Activated naive CD4-positive, alpha-beta T cell treated with anti-CD3 and anti-CD28 coated beads, Interleukin-2, amount 50 U/mL, for 72 hours (primary cell): Measurements from ENCODE around the gene LTO1. TPM values are rescaled to one million over a fixed set of nuclear protein-coding genes. Genes with fewer than 3 reads are reported as not detected.

Source experiments
- ATAC-seq, 2 donors: fragments of 150-1000 bp; cut with Tn5 transposase; 2 replicates each; pipeline ENCODE4 v1.10.0; 2021; ENCODE audit warnings: mild to moderate bottlenecking in 2 of 2, moderate library complexity in 2 of 2
- DNase-seq, 2 donors: peaks; one replicate each; pipeline ENCODE4 v3.0.0; 2021 to 2022; ENCODE audit warnings: low spot score in 2 of 2
- H3K27ac Mint-ChIP-seq, 2 donors: one replicate each; pipeline ENCODE4 v1.8.0; 2022; ENCODE audit warnings: mild to moderate bottlenecking in 2 of 2, mixed read lengths in 2 of 2
- H3K36me3 Mint-ChIP-seq, 2 donors: one replicate each; pipeline ENCODE4 v1.8.0; 2022; ENCODE audit warnings: mixed read lengths in 2 of 2
- H3K9me3 Mint-ChIP-seq, 2 donors: one replicate each; pipeline ENCODE4 v1.8.0; 2022; ENCODE audit warnings: mixed read lengths in 2 of 2
- total RNA-seq, 2 donors: library from RNA; stranded (reverse); gene quantifications; one replicate each; pipeline ENCODE4 v1.2.3, GENCODE V29; 2022

Gene LTO1
- 10 to 100 TPM; 19.1 to 21.0 TPM for total RNA-seq

DNA sequence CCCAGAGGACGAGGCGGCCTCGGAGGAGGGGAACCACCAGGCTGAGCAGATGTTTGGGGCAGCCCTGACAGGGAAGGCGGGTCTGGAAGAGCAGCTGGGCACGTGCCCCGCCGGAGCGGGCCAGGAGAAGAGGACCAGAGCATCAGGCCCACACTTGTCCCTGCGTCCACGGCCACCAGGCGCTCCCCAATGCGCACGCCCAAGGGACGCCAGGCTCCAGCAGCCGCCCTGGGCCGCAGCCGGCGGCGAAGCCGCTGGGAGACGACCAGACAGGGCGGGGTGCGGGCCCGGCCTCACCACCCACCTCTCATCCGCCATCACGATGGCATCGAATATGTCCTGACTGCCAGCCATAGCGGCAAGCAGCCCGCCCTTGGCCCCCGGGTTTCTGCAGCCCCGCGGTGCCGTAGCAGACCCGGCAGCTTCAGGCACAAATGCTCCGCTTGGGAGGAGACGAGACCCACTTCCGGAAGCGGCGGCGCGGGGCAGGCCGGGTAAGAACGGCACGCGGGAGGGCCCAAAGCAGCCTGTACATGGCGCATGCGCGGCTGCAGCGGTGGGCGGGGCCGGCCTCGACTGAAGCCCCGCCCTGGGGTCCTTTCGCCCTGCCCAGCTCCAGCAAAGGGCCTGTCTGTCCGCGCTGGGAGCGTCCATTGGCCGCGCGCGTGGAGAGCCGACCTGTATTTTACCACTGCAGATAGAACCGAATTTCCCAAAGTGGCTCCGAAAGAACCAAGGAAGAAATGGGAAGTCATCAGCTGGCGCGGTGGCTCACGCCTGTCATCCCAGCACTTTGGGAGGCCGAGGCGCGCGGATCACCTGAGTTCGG lies at the start of gene LTO1:
TSS of gene LTO1 (minus strand) at position 468 of the 829 bp plus-strand sequence. CDS start at position 354, 114 bp downstream.
- DNase-seq (peak; percentile 95 to 97), ATAC-seq (peak; percentile 93 to 94)
- peaks cover 0 to 8% of the 10 kb centered on the region in 2 donors for H3K36me3 Mint-ChIP-seq
- H3K27ac Mint-ChIP-seq: peak within 1 kb of the TSS; percentile 88 to 94
- no peaks in the 10 kb centered on the region for H3K9me3 Mint-ChIP-seq

DNA sequence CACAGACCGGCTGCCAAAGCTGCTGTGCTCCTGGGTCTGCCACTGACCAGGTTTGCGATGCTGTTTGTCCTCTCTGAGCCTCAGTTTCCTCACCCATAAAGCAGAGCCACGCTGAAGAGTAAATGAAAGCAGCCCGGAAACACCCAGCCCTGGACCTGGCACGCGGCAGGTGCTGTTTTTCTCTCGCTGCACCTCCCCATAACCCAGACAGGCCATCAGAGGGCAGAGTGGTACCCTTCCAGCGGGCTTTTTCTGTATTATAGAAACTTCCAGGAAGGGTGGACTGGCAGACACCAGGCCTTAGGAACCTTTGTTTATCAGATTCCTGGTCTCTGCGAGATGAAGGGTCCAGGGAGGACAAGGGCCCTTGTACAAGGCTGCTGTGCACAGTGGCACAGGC lies 46.6 kb upstream of the LTO1 start:
- no peak for ATAC-seq
- no peak for DNase-seq
- Mint-ChIP-seq H3K36me3 (no peaks in the 10 kb centered on the region), H3K27ac (no peak overlapping the region), H3K9me3 (no peaks in the 10 kb centered on the region)

- no peak for DNase-seq
- Mint-ChIP-seq H3K36me3 (no peaks in the 10 kb centered on the region), H3K9me3 (no peaks in the 10 kb centered on the region), H3K27ac (no peak overlapping the region)
- ATAC-seq: no peak
Measured at GRCh38 chr11:69721106-69721505, 46.0 kb upstream of the LTO1 start.

DNA sequence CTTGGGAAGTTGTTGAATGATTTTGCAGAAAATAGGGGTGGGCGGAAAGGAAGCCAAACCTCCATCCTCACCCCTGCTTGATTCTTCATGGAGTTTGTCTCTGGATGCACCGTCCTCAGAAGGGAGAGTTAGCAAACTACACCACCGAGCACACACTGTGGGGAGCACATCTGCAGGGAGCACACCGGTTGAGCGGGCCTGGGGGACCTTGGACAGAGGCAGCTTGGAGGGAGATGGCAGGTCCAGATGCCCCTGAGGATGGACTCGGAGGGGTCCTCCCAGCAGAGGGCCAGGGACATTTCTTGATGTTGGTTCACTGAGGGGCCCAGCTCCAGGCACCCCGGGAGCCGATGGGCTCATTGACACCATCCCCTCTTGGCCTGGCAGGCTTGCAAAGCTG lies 43.8 kb upstream of the LTO1 start:
- no peak for DNase-seq
- Mint-ChIP-seq H3K27ac (no peak overlapping the region), H3K9me3 (no peaks in the 10 kb centered on the region), H3K36me3 (no peaks in the 10 kb centered on the region)
- no peak for ATAC-seq

- Mint-ChIP-seq H3K9me3 (no peaks in the 10 kb centered on the region), H3K27ac (no peak overlapping the region), H3K36me3 (no peaks in the 10 kb centered on the region)
- ATAC-seq: peak in 1 of 2 donors; percentile 37
- peak in 1 of 2 donors; percentile 30 for DNase-seq
Measured at GRCh38 chr11:69718147-69718546, 43.0 kb upstream of the LTO1 start.

DNA sequence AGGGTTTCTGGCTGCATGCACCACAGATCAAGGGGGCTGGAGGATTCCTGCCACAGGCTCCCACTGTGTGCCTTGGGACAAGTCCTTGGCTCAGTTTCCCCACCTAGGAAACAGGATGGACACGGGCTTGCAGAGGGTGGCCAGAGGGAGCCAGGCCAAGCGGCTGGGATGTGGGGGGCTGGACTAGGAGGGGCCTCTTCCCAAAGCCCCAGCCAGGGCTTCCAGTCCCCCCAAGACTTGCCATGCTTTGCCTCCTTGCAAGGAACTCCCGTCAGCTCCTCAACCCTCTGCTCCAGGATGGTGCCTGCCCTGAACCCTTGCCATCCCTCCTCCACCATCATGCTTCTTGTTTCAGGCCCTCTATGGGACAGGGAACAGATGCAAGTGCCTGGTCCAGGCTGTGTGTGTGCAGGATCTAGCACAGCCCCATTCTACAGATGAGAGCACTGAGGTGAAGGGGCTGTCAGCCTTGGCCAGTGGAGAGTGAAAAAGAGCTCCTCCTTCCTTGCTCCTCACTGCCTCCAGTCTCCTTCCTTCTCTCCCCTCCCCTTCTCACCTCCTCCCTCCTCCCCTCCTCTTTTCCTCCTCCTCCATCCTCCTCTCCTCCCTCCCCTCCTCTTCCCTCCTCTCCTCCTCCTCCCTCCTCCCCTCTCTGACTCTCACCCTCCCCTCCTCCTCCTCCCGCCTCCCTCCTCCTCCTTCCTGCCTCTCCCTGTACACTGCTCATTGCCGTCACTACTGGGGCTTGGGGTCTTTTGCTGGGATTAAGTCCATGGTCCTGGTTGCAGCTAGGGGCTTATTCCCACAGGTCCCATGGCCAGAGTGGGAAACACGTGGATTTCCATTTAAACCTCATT lies 42.0 kb upstream of the LTO1 start:
- no peak for ATAC-seq

DNA sequence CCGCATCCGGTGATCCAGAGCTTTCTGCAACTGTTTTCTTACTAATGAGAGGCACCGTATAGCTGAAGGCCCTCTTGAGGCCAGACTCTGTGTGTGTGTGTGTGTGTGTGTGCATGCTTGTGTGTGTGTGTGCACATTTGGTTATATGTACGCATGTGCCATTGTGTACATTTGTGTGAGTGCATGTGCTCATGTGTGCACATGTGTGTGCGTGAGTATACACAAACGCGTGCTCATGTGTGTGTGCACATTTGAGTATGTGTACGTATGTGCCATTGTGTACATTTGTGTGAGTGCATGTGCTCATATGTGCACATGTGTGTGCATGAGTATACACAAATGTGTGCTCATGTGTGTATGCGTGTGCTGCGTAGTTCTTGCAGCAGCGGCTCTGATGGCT lies 40.9 kb upstream of the LTO1 start:
- ATAC-seq (no peak), DNase-seq (no peak)
- Mint-ChIP-seq H3K36me3 (peaks cover 12% of the 10 kb centered on the region in 2 donors), H3K9me3 (peaks cover 5 to 6% of the 10 kb centered on the region in 2 donors), H3K27ac (no peak overlapping the region)

More for the DNA sequence above, 42.0 kb upstream of the LTO1 start:
- Mint-ChIP-seq H3K36me3 (peaks cover 5 to 9% of the 10 kb centered on the region in 2 donors), H3K9me3 (peaks cover 3 to 5% of the 10 kb centered on the region in 2 donors), H3K27ac (no peak overlapping the region)
- no peak for DNase-seq

- Mint-ChIP-seq H3K9me3 (peaks cover 5 to 6% of the 10 kb centered on the region in 2 donors), H3K36me3 (peaks cover 12 to 15% of the 10 kb centered on the region in 2 donors), H3K27ac (no peak overlapping the region)
- no peak for ATAC-seq
- DNase-seq: no peak
Measured at GRCh38 chr11:69715446-69715845, 40.3 kb upstream of the LTO1 start.

GRCh38 chr11:69711822-69712801 lies 37.0 kb upstream of the LTO1 start:
- DNase-seq (no peak), ATAC-seq (peak; percentile 41 to 61)
- Mint-ChIP-seq H3K36me3 (peaks cover 12 to 17% of the 10 kb centered on the region in 2 donors), H3K27ac (peak overlapping the region in 1 of 2 donors; percentile 67), H3K9me3 (peaks cover 5 to 6% of the 10 kb centered on the region in 2 donors)

- DNase-seq: no peak
- Mint-ChIP-seq H3K36me3 (peaks cover 12 to 17% of the 10 kb centered on the region in 2 donors), H3K9me3 (peaks cover 5 to 6% of the 10 kb centered on the region in 2 donors), H3K27ac (no peak overlapping the region)
- ATAC-seq: no peak
Measured at GRCh38 chr11:69708736-69709401, 33.7 kb upstream of the LTO1 start.

- DNase-seq (no peak), ATAC-seq (no peak)
- no peak overlapping the region for H3K27ac Mint-ChIP-seq
- peaks cover 4 to 13% of the 10 kb centered on the region in 2 donors for H3K36me3 Mint-ChIP-seq
- peaks cover 2% of the 10 kb centered on the region in 2 donors for H3K9me3 Mint-ChIP-seq
Measured at GRCh38 chr11:69707176-69707575, 32.0 kb upstream of the LTO1 start.

- no peak overlapping the region for H3K27ac Mint-ChIP-seq
Measured at GRCh38 chr11:69705901-69706787, 31.0 kb upstream of the LTO1 start.

DNA sequence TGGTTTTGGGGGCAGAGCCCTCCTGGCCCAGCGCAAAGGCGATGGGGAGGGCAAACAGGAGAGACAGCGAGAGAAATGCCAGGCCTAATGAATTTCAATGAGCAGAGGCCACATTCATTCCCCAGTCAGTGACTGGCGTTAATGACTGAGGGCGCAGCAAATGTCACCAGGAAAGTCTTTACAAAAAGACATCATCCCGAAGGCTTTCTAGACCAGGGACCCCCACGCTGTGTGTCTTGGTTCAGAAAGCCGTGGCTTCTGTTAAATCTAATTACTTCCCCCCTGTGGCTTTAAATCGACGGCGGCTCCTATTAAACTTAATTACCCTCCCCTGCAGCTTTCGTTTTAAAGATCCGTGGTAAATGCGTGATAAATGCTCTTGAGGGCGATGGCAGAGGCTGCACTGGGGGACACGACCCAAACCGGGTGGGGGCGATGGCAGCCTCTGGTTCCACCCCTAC lies 30.2 kb upstream of the LTO1 start:
- ATAC-seq (no peak), DNase-seq (no peak)
- Mint-ChIP-seq H3K9me3 (no peaks in the 10 kb centered on the region), H3K27ac (no peak overlapping the region), H3K36me3 (peaks cover 0 to 1% of the 10 kb centered on the region in 2 donors)

More at GRCh38 chr11:69705901-69706787, 31.0 kb upstream of the LTO1 start:
- DNase-seq (no peak), ATAC-seq (no peak)
- no peaks in the 10 kb centered on the region for H3K9me3 Mint-ChIP-seq
- H3K36me3 Mint-ChIP-seq: peaks cover 0 to 5% of the 10 kb centered on the region in 2 donors

GRCh38 chr11:69704508-69705253 lies 29.5 kb upstream of the LTO1 start:
- Mint-ChIP-seq H3K27ac (no peak overlapping the region), H3K36me3 (no peaks in the 10 kb centered on the region), H3K9me3 (no peaks in the 10 kb centered on the region)
- peak in 1 of 2 donors; percentile 36 for DNase-seq
- ATAC-seq: peak; percentile 39 to 69
